ENCODE measurements around the gene LSG1. TPM values are rescaled to one million over a fixed set of nuclear protein-coding genes. Genes with fewer than 3 reads are reported as not detected.

The LSG1 gene
- total RNA-seq, 1 experiment from 2014 or later: 45.8 TPM

DNA sequence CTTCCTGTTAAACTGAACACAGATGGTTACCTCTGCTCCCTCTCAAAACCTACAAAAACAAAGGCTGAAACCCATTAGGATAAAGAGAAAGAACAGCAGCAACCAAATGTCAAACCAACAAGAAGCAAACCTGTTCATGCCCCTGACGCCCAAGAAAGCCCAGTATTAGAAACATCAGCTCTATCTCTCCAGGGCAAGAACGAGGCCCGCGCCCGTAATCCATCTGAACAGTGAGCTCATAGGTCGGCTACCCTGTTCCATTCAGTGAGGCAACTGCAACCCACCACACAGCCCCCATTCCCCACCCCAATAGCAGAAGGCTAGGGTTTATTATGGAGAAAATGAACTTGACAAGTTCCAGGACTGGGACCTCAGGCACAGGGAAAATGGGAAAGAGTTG is 10.0 kb downstream of the LSG1 start:
- POLR2A ChIA-PET: no interaction called here
- no peaks in the 10 kb centered on the region for H3K27me3 Mint-ChIP-seq (ENCODE audit: low read depth)
- no peaks in the 10 kb centered on the region for H3K9me3 Mint-ChIP-seq

DNA sequence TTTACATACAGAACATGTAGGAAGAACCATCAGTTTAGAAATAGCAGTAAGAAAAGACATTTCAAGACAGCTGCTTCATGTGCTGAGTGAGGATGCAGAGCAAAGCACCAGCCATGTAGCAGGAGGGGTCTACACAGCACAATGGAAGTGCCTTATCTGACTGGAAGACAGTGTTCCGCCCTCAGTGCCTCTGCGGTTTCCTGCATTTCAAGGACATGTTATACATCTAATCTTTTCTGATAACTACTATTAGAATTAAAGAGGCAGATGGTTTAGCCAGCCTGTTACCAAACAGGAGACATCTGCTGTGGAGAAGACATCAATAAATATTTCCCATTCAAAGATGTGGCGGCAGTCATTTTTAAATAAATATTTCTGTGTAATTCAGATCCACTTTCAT is 10.6 kb downstream of the LSG1 start:
- CTCF ChIA-PET: interaction anchor here (0.6 to 1.6 kb wide), 2 partner anchors 10 to 21 kb away, joined by 3 to 6 read pairs; partner anchors contain the start of gene LSG1

More for the DNA sequence above, 10.0 kb downstream of the LSG1 start:
- Mint-ChIP-seq H3K27ac (no peak overlapping the region), H3K36me3 (peaks cover 45% of the 10 kb centered on the region), H3K4me1 (no peaks in the 10 kb centered on the region), H3K4me3 (no peak overlapping the region)
- DNase-seq (ENCODE audit: low spot score) (no peak), ATAC-seq (no peak)
- CTCF ChIA-PET: interaction anchor here (0.6 to 1.6 kb wide), 2 partner anchors 10 to 21 kb away, joined by 3 to 6 read pairs; partner anchors contain the start of gene LSG1
- no peak for TF ChIP-seq GABPB1 (CRISPR knock-in tag; IDR thresholded peaks at IDR 0.05)
- no peak for TF ChIP-seq TCF7 (CRISPR knock-in tag; IDR thresholded peaks at IDR 0.05; ENCODE audit: low read depth)
- no peak for TF ChIP-seq ZNF317 (CRISPR knock-in tag; IDR thresholded peaks at IDR 0.05; ENCODE audit: borderline replicate concordance, low read depth)
- no peak for TF ChIP-seq ZNF263 (CRISPR knock-in tag; IDR thresholded peaks at IDR 0.05; ENCODE audit: low read depth)
- no peak for TF ChIP-seq SMAD3 (CRISPR knock-in tag; IDR thresholded peaks at IDR 0.05; ENCODE audit: borderline replicate concordance)
- no peak for TF ChIP-seq NFATC4 (CRISPR knock-in tag; IDR thresholded peaks at IDR 0.05)
- TF ChIP-seq, protein P1, sequence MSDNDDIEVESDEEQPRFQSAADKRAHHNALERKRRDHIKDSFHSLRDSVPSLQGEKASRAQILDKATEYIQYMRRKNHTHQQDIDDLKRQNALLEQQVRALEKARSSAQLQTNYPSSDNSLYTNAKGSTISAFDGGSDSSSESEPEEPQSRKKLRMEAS (CRISPR knock-in tag; IDR thresholded peaks at IDR 0.05): no peak
- no peak for TF ChIP-seq ZNF219 (CRISPR knock-in tag; IDR thresholded peaks at IDR 0.05; ENCODE audit: borderline replicate concordance)

More for the DNA sequence above, 10.6 kb downstream of the LSG1 start:
- H3K36me3 Mint-ChIP-seq: peaks cover 47% of the 10 kb centered on the region
- no peaks in the 10 kb centered on the region for H3K4me1 Mint-ChIP-seq
- H3K9me3 Mint-ChIP-seq: no peaks in the 10 kb centered on the region
- DNase-seq (ENCODE audit: low spot score) (no peak), ATAC-seq (no peak)
- H3K27me3 Mint-ChIP-seq (ENCODE audit: low read depth): no peaks in the 10 kb centered on the region
- no peak for TF ChIP-seq SMAD4 (CRISPR knock-in tag; IDR thresholded peaks at IDR 0.05)
- TF ChIP-seq FOXJ3 (CRISPR knock-in tag; IDR thresholded peaks at IDR 0.05; ENCODE audit: borderline replicate concordance): no peak
- no peak for TF ChIP-seq EMX1 (CRISPR knock-in tag; IDR thresholded peaks at IDR 0.05)
- no peak for TF ChIP-seq MXD4 (CRISPR knock-in tag; IDR thresholded peaks at IDR 0.05; ENCODE audit: borderline replicate concordance)
- no peak for TF ChIP-seq NR2C2 (CRISPR knock-in tag; IDR thresholded peaks at IDR 0.05)
- no peak for TF ChIP-seq AR (CRISPR knock-in tag; IDR thresholded peaks at IDR 0.05)
- TF ChIP-seq, protein P2, sequence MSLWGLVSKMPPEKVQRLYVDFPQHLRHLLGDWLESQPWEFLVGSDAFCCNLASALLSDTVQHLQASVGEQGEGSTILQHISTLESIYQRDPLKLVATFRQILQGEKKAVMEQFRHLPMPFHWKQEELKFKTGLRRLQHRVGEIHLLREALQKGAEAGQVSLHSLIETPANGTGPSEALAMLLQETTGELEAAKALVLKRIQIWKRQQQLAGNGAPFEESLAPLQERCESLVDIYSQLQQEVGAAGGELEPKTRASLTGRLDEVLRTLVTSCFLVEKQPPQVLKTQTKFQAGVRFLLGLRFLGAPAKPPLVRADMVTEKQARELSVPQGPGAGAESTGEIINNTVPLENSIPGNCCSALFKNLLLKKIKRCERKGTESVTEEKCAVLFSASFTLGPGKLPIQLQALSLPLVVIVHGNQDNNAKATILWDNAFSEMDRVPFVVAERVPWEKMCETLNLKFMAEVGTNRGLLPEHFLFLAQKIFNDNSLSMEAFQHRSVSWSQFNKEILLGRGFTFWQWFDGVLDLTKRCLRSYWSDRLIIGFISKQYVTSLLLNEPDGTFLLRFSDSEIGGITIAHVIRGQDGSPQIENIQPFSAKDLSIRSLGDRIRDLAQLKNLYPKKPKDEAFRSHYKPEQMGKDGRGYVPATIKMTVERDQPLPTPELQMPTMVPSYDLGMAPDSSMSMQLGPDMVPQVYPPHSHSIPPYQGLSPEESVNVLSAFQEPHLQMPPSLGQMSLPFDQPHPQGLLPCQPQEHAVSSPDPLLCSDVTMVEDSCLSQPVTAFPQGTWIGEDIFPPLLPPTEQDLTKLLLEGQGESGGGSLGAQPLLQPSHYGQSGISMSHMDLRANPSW (CRISPR knock-in tag; conservative IDR thresholded peaks at IDR 0.05; ENCODE audit: low read depth): no peak
- TF ChIP-seq MYBL2 (CRISPR knock-in tag; IDR thresholded peaks at IDR 0.05): no peak
- no peak for TF ChIP-seq ERG (CRISPR knock-in tag; IDR thresholded peaks at IDR 0.05)
- TF ChIP-seq ARID4B (CRISPR knock-in tag; IDR thresholded peaks at IDR 0.05; ENCODE audit: borderline replicate concordance): no peak
- no peak for TF ChIP-seq TEAD1 (CRISPR knock-in tag; IDR thresholded peaks at IDR 0.05)
- TF ChIP-seq, protein P3, sequence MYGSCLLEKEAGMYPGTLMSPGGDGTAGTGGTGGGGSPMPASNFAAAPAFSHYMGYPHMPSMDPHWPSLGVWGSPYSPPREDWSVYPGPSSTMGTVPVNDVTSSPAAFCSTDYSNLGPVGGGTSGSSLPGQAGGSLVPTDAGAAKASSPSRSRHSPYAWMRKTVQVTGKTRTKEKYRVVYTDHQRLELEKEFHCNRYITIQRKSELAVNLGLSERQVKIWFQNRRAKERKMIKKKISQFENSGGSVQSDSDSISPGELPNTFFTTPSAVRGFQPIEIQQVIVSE (CRISPR knock-in tag; IDR thresholded peaks at IDR 0.05; ENCODE audit: borderline replicate concordance): no peak
- no peak for TF ChIP-seq SMAD3 (CRISPR knock-in tag; IDR thresholded peaks at IDR 0.05; ENCODE audit: borderline replicate concordance)
- no peak for TF ChIP-seq HMGXB4 (CRISPR knock-in tag; IDR thresholded peaks at IDR 0.05)
- TF ChIP-seq, protein P4, sequence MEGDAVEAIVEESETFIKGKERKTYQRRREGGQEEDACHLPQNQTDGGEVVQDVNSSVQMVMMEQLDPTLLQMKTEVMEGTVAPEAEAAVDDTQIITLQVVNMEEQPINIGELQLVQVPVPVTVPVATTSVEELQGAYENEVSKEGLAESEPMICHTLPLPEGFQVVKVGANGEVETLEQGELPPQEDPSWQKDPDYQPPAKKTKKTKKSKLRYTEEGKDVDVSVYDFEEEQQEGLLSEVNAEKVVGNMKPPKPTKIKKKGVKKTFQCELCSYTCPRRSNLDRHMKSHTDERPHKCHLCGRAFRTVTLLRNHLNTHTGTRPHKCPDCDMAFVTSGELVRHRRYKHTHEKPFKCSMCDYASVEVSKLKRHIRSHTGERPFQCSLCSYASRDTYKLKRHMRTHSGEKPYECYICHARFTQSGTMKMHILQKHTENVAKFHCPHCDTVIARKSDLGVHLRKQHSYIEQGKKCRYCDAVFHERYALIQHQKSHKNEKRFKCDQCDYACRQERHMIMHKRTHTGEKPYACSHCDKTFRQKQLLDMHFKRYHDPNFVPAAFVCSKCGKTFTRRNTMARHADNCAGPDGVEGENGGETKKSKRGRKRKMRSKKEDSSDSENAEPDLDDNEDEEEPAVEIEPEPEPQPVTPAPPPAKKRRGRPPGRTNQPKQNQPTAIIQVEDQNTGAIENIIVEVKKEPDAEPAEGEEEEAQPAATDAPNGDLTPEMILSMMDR (IDR thresholded peaks at IDR 0.05): no peak
- no peak for TF ChIP-seq SP1 (CRISPR knock-in tag; conservative IDR thresholded peaks at IDR 0.05)
- POLR2A ChIA-PET: no interaction called here
- H3K27ac Mint-ChIP-seq: no peak overlapping the region
- H3K4me3 Mint-ChIP-seq: no peak overlapping the region
